Ovary (tissue), 3 donors: ENCODE results near the gene TM7SF3.

Experiments
- CTCF ChIP-seq, 3 donors: fragments of 450-650 bp in 2 of 3; fragments of 200-600 bp in 1 of 3; IDR thresholded peaks; one replicate each; pipeline versions ENCODE4 v1.5.1 to v1.8.0; 2016 to 2022; ENCODE audit warnings: antibody characterized with exemption in 3 of 3, mild to moderate bottlenecking in 1 of 3
- POLR2A ChIP-seq: fragments of 450-650 bp; IDR thresholded peaks from one replicate; pipeline ENCODE4 v1.6.1; 2017; ENCODE audit warnings: antibody characterized with exemption, mild to moderate bottlenecking, moderate library complexity
- donor health status: DM: no; HTN: no; CAD: no.

GRCh38 chr12:27032679-27033078, 18.5 kb upstream of the TM7SF3 start:
- no peak for TF ChIP-seq POLR2A
- no peak for TF ChIP-seq CTCF (IDR thresholded peaks at IDR 0.05)
